Esophagus muscularis mucosa (tissue), 3 donors: ENCODE measurements around the gene CNTNAP2.

ENCODE experiments used
- CTCF ChIP-seq, 3 experiments: fragments of 200-600 bp in 2 of 3; fragments of 450-650 bp in 1 of 3; sonication (generic) in 2 of 3; IDR thresholded peaks; one replicate each; pipeline ENCODE4 v1.5.1; 2017 to 2019; ENCODE audit warnings: antibody characterized with exemption in 3 of 3, mild to moderate bottlenecking in 2 of 3, moderate library complexity in 1 of 3
- POLR2A ChIP-seq: fragments of 450-650 bp; IDR thresholded peaks from one replicate; pipeline ENCODE4 v1.6.1; 2017; ENCODE audit warnings: antibody characterized with exemption, moderate library complexity, mild to moderate bottlenecking, low read depth

GRCh38 chr7:147405621-147406020, 1289.0 kb downstream of the CNTNAP2 start:
- TF ChIP-seq CTCF (IDR thresholded peaks at IDR 0.05) (no peak), POLR2A (no peak)
